H1 (cell line): ENCODE measurements around the gene TRIM67. TPM values are rescaled to one million over a fixed set of nuclear protein-coding genes. Genes with fewer than 3 reads are reported as not detected.

Experiments used
- CTCF ChIA-PET: fragments of 300-600 bp; sonication (Branson Sonifier 250); formaldehyde crosslinking; loops from one replicate; lab custom pipeline; 2021; ENCODE audit not compliant: partially characterized antibody; lab: Charles Lee
- POLR2A ChIA-PET: fragments of 300-600 bp; sonication (Branson Sonifier 250); formaldehyde crosslinking; loops from one replicate; lab custom pipeline; 2021; ENCODE audit warnings: inconsistent platforms; ENCODE audit not compliant: partially characterized antibody; lab: Charles Lee
- DNase-seq, 2 experiments: peaks; one replicate each; pipeline versions ENCODE4 v3.0.0 to v3.0.0-alpha.2; 2010 to 2022; ENCODE audit warnings: low spot score in 2 of 2, low read depth in 1 of 2, mixed read lengths in 1 of 2
- FAIRE-seq: peaks from 2 replicates; lab custom pipeline; 2011; peaks lifted over from hg19 to GRCh38; lab: Jason Lieb, UNC
- H2AFZ ChIP-seq: 2 replicates; pipeline ENCODE4 v1.8.1; 2012; ENCODE audit warnings: low read length, inconsistent platforms
- H2AK5ac ChIP-seq: 2 replicates; pipeline ENCODE4 v1.6.1; 2013; ENCODE audit warnings: low read depth, low read length
- H2BK120ac ChIP-seq: replicated peaks from 2 replicates; pipeline ENCODE3; 2013; ENCODE audit warnings: low read depth, low read length, inconsistent platforms
- H2BK12ac ChIP-seq: 2 replicates; pipeline ENCODE4 v1.6.1; 2013; ENCODE audit warnings: low read depth, low read length
- H2BK15ac ChIP-seq: 2 replicates; pipeline ENCODE4 v1.6.1; 2013; ENCODE audit warnings: low read length
- H2BK20ac ChIP-seq: 2 replicates; pipeline ENCODE4 v1.6.1; 2013; ENCODE audit warnings: low read length
- H2BK5ac ChIP-seq: 2 replicates; pipeline ENCODE4 v1.6.1; 2013; ENCODE audit warnings: low read depth, low read length
- H3K14ac ChIP-seq: 2 replicates; pipeline ENCODE4 v1.6.1; 2013; ENCODE audit warnings: inconsistent platforms; ENCODE audit not compliant: insufficient read length
- H3K18ac ChIP-seq: 2 replicates; pipeline ENCODE4 v1.6.1; 2013; ENCODE audit warnings: low read length; ENCODE audit errors: extremely low read depth
- H3K23ac ChIP-seq: 2 replicates; pipeline ENCODE4 v1.6.1; 2013; ENCODE audit warnings: inconsistent platforms; ENCODE audit not compliant: insufficient read length
- H3K23me2 ChIP-seq: 2 replicates; pipeline ENCODE4 v1.6.1; 2013; ENCODE audit warnings: low read depth, low read length
- H3K27ac ChIP-seq: 2 replicates; pipeline ENCODE4 v1.6.1; 2011; ENCODE audit warnings: low read depth, low read length, inconsistent platforms
- H3K27me3 ChIP-seq, 4 experiments: replicated peaks in 1 of 4; 1 replicate in 1 of 4; 2 replicates in 3 of 4; pipeline versions ENCODE4 v1.6.1 to v1.8.1; 2011 to 2013; ENCODE audit warnings: low read length in 3 of 4, mild to moderate bottlenecking in 3 of 4, inconsistent platforms in 2 of 4, mixed read lengths in 2 of 4, moderate library complexity in 1 of 4; ENCODE audit not compliant: control insufficient read depth in 3 of 4, insufficient read depth in 3 of 4; ENCODE audit errors: extremely low read depth in 1 of 4
- H3K36me3 ChIP-seq, 4 experiments: 2 replicates each; pipeline versions ENCODE4 v1.6.1 to v1.8.1; 2011 to 2013; ENCODE audit warnings: mild to moderate bottlenecking in 4 of 4, low read length in 3 of 4, moderate library complexity in 2 of 4, control low read depth in 1 of 4, inconsistent platforms in 1 of 4; ENCODE audit not compliant: insufficient read depth in 4 of 4, control insufficient read depth in 2 of 4
- H3K4ac ChIP-seq: replicated peaks from 2 replicates; pipeline ENCODE3; 2013; ENCODE audit warnings: low read length, low read depth, mixed read lengths, inconsistent platforms; ENCODE audit not compliant: insufficient read length
- H3K4me1 ChIP-seq, 4 experiments: replicated peaks in 1 of 4; 1 replicate in 1 of 4; 2 replicates in 3 of 4; pipeline versions ENCODE4 v1.6.1 to v1.8.1; 2011 to 2013; ENCODE audit warnings: low read length in 3 of 4, inconsistent platforms in 2 of 4, mixed read lengths in 1 of 4; ENCODE audit not compliant: insufficient read depth in 4 of 4, control insufficient read depth in 3 of 4
- H3K4me2 ChIP-seq, 2 experiments: 2 replicates each; pipeline versions ENCODE4 v1.6.1 to v1.8.1; 2011 to 2013; ENCODE audit warnings: low read depth in 2 of 2, low read length in 2 of 2, control low read depth in 1 of 2, inconsistent platforms in 1 of 2, mild to moderate bottlenecking in 1 of 2; ENCODE audit not compliant: insufficient read depth in 1 of 2
- H3K4me3 ChIP-seq, 4 experiments: fragments of 200-600, 300-600 bp in 1 of 4; sonication (generic), shearing (Covaris generic), sonication (Bioruptor Twin) in 1 of 4; 2 replicates each; pipeline versions ENCODE4 v1.5.1 to v1.8.1; 2011 to 2016; ENCODE audit warnings: low read length in 4 of 4, low read depth in 3 of 4, control low read depth in 2 of 4, inconsistent platforms in 2 of 4, mild to moderate bottlenecking in 2 of 4, mixed read lengths in 1 of 4, moderate library complexity in 1 of 4; ENCODE audit not compliant: insufficient read depth in 2 of 4; ENCODE audit errors: extremely low read depth in 1 of 4
- H3K56ac ChIP-seq: replicated peaks from 2 replicates; pipeline ENCODE3; 2013; ENCODE audit warnings: low read depth, mild to moderate bottlenecking, mixed read lengths, low read length, inconsistent platforms; ENCODE audit not compliant: insufficient read length
- H3K79me1 ChIP-seq: 2 replicates; pipeline ENCODE4 v1.6.1; 2013; ENCODE audit warnings: low read depth, low read length, control low read depth
- H3K79me2 ChIP-seq, 2 experiments: 2 replicates each; pipeline versions ENCODE4 v1.6.1 to v1.8.1; 2012 to 2013; ENCODE audit warnings: low read length in 2 of 2, mild to moderate bottlenecking in 2 of 2, inconsistent platforms in 1 of 2; ENCODE audit not compliant: insufficient read depth in 2 of 2, control insufficient read depth in 1 of 2
- H3K9ac ChIP-seq, 4 experiments: replicated peaks in 1 of 4; 1 replicate in 1 of 4; 2 replicates in 3 of 4; pipeline versions ENCODE4 v1.6.1 to v1.8.1; 2011 to 2013; ENCODE audit warnings: low read depth in 3 of 4, low read length in 3 of 4, control low read depth in 2 of 4, mild to moderate bottlenecking in 2 of 4, moderate library complexity in 2 of 4, inconsistent platforms in 1 of 4; ENCODE audit errors: extremely low read depth in 1 of 4
- H3K9me3 ChIP-seq, 2 experiments: 2 replicates each; pipeline versions ENCODE4 v1.6.1 to v1.8.1; 2012 to 2013; ENCODE audit warnings: mild to moderate bottlenecking in 2 of 2, moderate library complexity in 2 of 2, control low read depth in 1 of 2, inconsistent platforms in 1 of 2, low read depth in 1 of 2, low read length in 1 of 2, mixed read lengths in 1 of 2; ENCODE audit not compliant: insufficient read depth in 2 of 2
- H4K20me1 ChIP-seq, 2 experiments: replicated peaks in 1 of 2; 2 replicates each; pipeline versions ENCODE3 to v1.8.1; 2011 to 2013; ENCODE audit warnings: inconsistent platforms in 2 of 2, low read length in 2 of 2, mild to moderate bottlenecking in 1 of 2; ENCODE audit not compliant: insufficient read depth in 2 of 2, control insufficient read depth in 1 of 2
- H4K5ac ChIP-seq: 2 replicates; pipeline ENCODE4 v1.6.1; 2013; ENCODE audit warnings: low read length, low read depth, mixed read lengths, inconsistent platforms; ENCODE audit not compliant: insufficient read length
- H4K8ac ChIP-seq: 2 replicates; pipeline ENCODE4 v1.8.0; 2013; ENCODE audit warnings: mild to moderate bottlenecking, moderate library complexity, low read length, inconsistent platforms; ENCODE audit not compliant: insufficient read depth; ENCODE audit errors: extremely low read depth
- H4K91ac ChIP-seq: replicated peaks from 2 replicates; pipeline ENCODE3; 2013; ENCODE audit warnings: low read length, mixed read lengths, inconsistent platforms; ENCODE audit not compliant: insufficient read length
- CEBPB ChIP-seq: IDR thresholded peaks from 2 replicates; pipeline ENCODE4 v1.6.1; 2012; ENCODE audit warnings: low read depth, low read length
- CHD2 ChIP-seq: IDR thresholded peaks from 2 replicates; pipeline ENCODE4 v1.6.1; 2012; ENCODE audit warnings: low read length, improper control_type of control experiment
- CREB1 ChIP-seq: IDR thresholded peaks from 2 replicates; pipeline ENCODE4 v1.6.1; 2012; ENCODE audit warnings: inconsistent platforms
- FOSL1 ChIP-seq: IDR thresholded peaks from 2 replicates; pipeline ENCODE4 v1.6.1; 2011; ENCODE audit warnings: mild to moderate bottlenecking, low read depth, low read length, moderate library complexity; ENCODE audit not compliant: insufficient read depth
- HDAC6 ChIP-seq: IDR thresholded peaks from one replicate; pipeline ENCODE4 v1.7.1; 2012; ENCODE audit warnings: low read depth, mild to moderate bottlenecking, inconsistent platforms, low read length, moderate library complexity
- JUN ChIP-seq: IDR thresholded peaks from 2 replicates; pipeline ENCODE4 v1.6.1; 2011; ENCODE audit warnings: low read depth, mild to moderate bottlenecking, improper control_type of control experiment, low read length
- KDM1A ChIP-seq: fragments of 200-600, 300-600 bp; sonication (generic); IDR thresholded peaks from 2 replicates; pipeline ENCODE4 v1.7.1; 2016; ENCODE audit warnings: mild to moderate bottlenecking, low read length, borderline replicate concordance
- KDM4A ChIP-seq: IDR thresholded peaks from one replicate; pipeline ENCODE4 v1.7.1; 2012; ENCODE audit warnings: low read depth, mild to moderate bottlenecking, moderate library complexity, low read length, inconsistent platforms; ENCODE audit not compliant: severe bottlenecking
- KDM5A ChIP-seq: fragments of 200-600 bp; IDR thresholded peaks from 2 replicates; pipeline ENCODE4 v1.7.1; 2012; ENCODE audit warnings: mild to moderate bottlenecking, low read length, inconsistent platforms, mixed read lengths
- RNF2 ChIP-seq: fragments of 200-900, 300-1000 bp; sonication (generic); IDR thresholded peaks from 2 replicates; pipeline ENCODE4 v1.7.1; 2016; ENCODE audit warnings: borderline replicate concordance, low read depth, mild to moderate bottlenecking, antibody characterized with exemption, low read length; ENCODE audit not compliant: poor library complexity, severe bottlenecking; ENCODE audit errors: missing control alignments
- SIRT6 ChIP-seq: IDR thresholded peaks from one replicate; pipeline ENCODE4 v1.7.1; 2012; ENCODE audit warnings: low read length, inconsistent platforms
- TEAD4 ChIP-seq: IDR thresholded peaks from 2 replicates; pipeline ENCODE4 v1.6.1; 2012; ENCODE audit warnings: low read depth, low read length, inconsistent platforms, mixed read lengths
- WGBS, 2 experiments: shearing (Covaris generic) in 1 of 2; methylation state at CpG; one replicate each; pipeline versions ENCODE4 v1.1.6 to v1.1.7; 2013 to 2015; ENCODE audit warnings: low lambda C conversion rate in 2 of 2, mixed read lengths in 2 of 2, inconsistent platforms in 1 of 2, low coverage in 1 of 2, missing lambda C conversion rate in 1 of 2; ENCODE audit not compliant: insufficient replicate concordance in 2 of 2, insufficient coverage in 1 of 2, insufficient read length in 1 of 2; ENCODE audit errors: extremely low coverage in 1 of 2, missing lambda C conversion rate in 1 of 2; 5-methylcytosine and 5-hydroxymethylcytosine counted together
- polyA plus RNA-seq, 7 experiments: library from polyadenylated mRNA; depleted of rRNA in 3 of 7; stranded (reverse) in 5 of 7; unstranded in 2 of 7; fragments of >200 nt in 5 of 7; fragments of 200-250 nt in 2 of 7; gene quantifications; 1 replicate in 5 of 7; 2 replicates in 1 of 7; 4 replicates in 1 of 7; pipeline versions ENCODE4 v1.2.1 to v1.2.3, GENCODE V29; 2011 to 2013; ENCODE audit warnings: missing spikeins in 2 of 7, mixed read lengths in 2 of 7
- total RNA-seq: library from RNA; stranded (reverse); fragmentation: NEBNext Ultra II Directional; extraction: Animal tissue kit (Norgen Biotek cat#: 25700); gene quantifications from 2 replicates; pipeline ENCODE4 v1.2.1, GENCODE V29; 2021

Gene TRIM67
- total and polyA plus RNA-seq, 2 of the 8 experiments (the other 6 are each of a cell fraction or from before 2014, with no cell fraction given): under 0.01 TPM; not detected in 1

DNA sequence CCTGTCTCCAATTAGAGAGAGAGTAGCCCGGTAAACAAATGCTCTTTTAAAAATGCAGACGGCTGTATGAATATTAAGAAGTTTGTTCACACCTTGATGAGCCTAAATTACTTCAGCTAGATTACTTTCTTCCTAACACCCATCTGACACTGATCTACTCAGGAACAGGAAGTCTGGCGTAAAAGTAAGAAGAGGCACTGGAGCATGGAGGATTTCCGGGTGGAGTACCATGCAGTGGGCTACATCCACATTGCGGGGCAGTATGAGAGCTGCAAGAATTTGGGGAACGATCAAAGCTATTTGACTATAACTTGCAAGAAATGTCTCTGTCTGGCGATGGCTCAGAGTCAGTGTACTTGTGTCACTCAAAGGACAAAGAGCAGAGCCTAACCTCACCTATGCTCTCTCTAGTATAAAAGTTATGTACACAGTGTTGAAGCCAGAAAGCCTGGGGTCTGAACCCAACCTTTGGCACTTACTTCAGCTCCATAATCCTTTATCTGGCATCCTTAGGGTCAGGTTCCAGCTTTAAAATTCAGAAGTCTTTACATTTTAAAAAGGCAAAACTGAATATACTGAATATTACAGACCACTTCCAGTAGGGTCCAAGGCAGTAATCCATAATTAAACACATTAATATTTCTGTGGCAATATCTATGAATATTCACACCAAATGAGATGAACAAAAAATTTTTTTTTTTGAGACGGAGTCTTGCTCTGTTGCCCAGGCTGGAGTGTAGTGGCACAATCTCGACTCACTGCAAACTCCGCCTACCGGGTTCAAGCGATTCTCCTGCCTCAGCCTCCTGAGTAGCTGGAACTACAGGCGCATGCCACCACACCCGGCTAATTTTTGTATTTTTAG, 71.2 kb downstream of the TRIM67 start:
- CTCF ChIA-PET: no interaction called here

More for the DNA sequence above, 71.2 kb downstream of the TRIM67 start:
- H4K20me1 ChIP-seq: peaks cover 0 to 3% of the 10 kb centered on the region in 2 experiments
- H4K91ac ChIP-seq: no peak overlapping the region
- H3K27me3 ChIP-seq: no peaks in the 10 kb centered on the region
- no peak overlapping the region for H3K4ac ChIP-seq
- no peak overlapping the region for H2BK20ac ChIP-seq
- no peak overlapping the region for H3K14ac ChIP-seq
- FAIRE-seq (no peak), DNase-seq (no peak)
- H3K27ac ChIP-seq: no peak overlapping the region
- no peaks in the 10 kb centered on the region for H3K4me1 ChIP-seq
- POLR2A ChIA-PET: interaction anchor here (1.1 kb wide), 1 partner anchor 9 kb away, joined by 4 read pairs; no protein-coding TSS in a partner anchor
- no peak overlapping the region for H3K56ac ChIP-seq
- H3K9ac ChIP-seq: no peak overlapping the region
- no peak overlapping the region for H2BK120ac ChIP-seq
- no peak overlapping the region for H4K8ac ChIP-seq
- no peak overlapping the region for H3K4me2 ChIP-seq
- H2BK15ac ChIP-seq: no peak overlapping the region
- 88% methylated on average over 14 of the region's 14 CpGs; no CpG with 5 or more reads in 1 of the 2 experiments for WGBS, 2 experiments
- H3K23me2 ChIP-seq: no peaks in the 10 kb centered on the region
- peaks cover 0 to 5% (median 3%) of the 10 kb centered on the region in 4 experiments; a peak in 3 of 8 replicates for H3K36me3 ChIP-seq
- H2BK5ac ChIP-seq: no peak overlapping the region
- H3K23ac ChIP-seq: no peak overlapping the region
- H3K9me3 ChIP-seq: no peaks in the 10 kb centered on the region
- H2AFZ ChIP-seq: no peak overlapping the region
- no peak overlapping the region for H3K4me3 ChIP-seq
- H2AK5ac ChIP-seq: no peak overlapping the region
- no peaks in the 10 kb centered on the region for H3K79me2 ChIP-seq
- no peaks in the 10 kb centered on the region for H3K79me1 ChIP-seq
- TF ChIP-seq FOSL1: no peak
- TF ChIP-seq KDM1A: no peak
- TF ChIP-seq SIRT6: no peak
- no peak for TF ChIP-seq JUN
- TF ChIP-seq RNF2: no peak
- TF ChIP-seq KDM5A: no peak
- TF ChIP-seq CHD2: no peak
- no peak for TF ChIP-seq TEAD4
- TF ChIP-seq CREB1: no peak
- no peak for TF ChIP-seq CEBPB
- TF ChIP-seq KDM4A: no peak
- TF ChIP-seq HDAC6: no peak
- no peak overlapping the region for H4K5ac ChIP-seq
- no peak overlapping the region for H3K18ac ChIP-seq
- H2BK12ac ChIP-seq: no peak overlapping the region
